ENCODE results near the gene LIN9.

Gene LIN9

DNA sequence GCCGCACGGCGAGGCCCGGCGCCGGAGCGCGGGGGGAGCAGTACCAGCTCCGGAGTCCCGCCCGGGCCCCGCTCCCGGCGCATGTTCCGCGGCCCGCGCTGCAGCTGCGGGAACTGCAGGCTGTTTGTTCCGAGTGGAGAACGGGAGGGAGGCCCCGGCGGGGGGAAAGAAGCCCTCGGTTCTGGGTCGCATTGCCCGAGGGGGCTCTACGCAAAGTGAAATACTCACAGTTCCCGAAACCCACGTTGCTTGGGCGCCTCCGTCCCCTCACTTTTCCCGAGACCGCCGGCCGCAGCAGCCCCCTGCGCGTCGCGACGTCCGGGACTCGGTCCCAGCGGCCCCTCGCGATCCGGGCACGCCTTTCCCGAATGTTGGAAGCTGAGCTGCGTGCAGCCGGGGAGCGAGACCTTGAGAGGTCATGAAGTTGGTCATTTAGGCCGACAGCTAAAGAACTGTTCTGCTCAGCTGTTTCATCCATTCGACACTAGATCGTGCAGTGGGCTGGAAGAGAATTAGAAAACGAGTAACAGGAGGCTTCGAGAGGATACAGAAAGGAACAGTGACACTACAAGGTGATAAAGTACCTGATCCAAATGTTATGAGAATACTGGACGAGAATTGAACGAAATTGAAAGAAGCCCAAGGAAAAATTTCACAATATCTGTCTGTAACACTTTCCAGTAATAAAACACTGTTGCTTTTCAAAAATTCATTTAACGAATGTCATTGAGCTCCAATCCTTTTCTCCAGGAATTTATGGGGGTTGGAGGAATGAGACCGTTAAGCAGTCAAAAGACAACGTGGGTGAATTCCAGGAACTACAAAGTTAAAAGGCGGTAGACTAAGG, 657 bp upstream of the LIN9 start:
- TF ChIP-seq CTCF (IDR thresholded peaks at IDR 0.05; ENCODE audit: insufficient read depth, low read depth, low read length, missing control alignments) = peak; percentile 22
- no peak for DNase-seq (ENCODE audit: low read depth)

DNA sequence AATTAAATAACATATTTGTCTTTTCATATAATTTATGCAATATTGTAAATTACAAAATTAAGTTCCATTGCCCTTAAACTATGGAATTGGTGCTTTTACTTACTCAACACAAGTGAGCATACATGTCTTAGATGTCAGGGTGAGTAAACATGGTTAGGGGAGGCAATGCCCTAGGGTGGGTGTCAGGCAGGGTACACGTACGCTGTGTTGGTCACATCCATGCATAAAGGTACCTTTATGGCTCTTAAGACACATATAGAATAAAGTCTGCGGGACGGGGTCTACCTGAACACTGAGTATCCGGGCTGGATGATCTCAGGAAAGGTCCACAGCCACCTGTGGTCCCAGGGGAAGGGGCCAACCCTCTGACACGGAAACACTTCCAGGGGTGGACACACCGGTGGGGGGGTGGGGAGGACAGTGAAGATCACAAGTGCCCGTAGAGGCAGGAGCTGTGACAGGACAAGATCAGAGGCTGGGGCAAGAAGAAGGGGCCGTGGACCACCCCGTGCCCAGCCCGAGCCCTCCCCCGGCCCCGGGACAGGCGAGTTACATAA, 720 bp downstream of the LIN9 start:
- peak; percentile 16 for DNase-seq (ENCODE audit: low read depth)
- peak overlapping the region; percentile 92 for H3K4me3 ChIP-seq (ENCODE audit: low read length)
- TF ChIP-seq CTCF (IDR thresholded peaks at IDR 0.05; ENCODE audit: insufficient read depth, low read depth, low read length, missing control alignments) = no peak

More for the DNA sequence above, 657 bp upstream of the LIN9 start:
- H3K4me3 ChIP-seq (ENCODE audit: low read length) = peak overlapping the region; percentile 47

GRCh38 chr1:226306425-226306824, 2.5 kb downstream of the LIN9 start:
- H3K4me3 ChIP-seq (ENCODE audit: low read length) = no peak overlapping the region
- DNase-seq (ENCODE audit: low read depth) = no peak
- no peak for TF ChIP-seq CTCF (IDR thresholded peaks at IDR 0.05; ENCODE audit: insufficient read depth, low read depth, low read length, missing control alignments)

DNA sequence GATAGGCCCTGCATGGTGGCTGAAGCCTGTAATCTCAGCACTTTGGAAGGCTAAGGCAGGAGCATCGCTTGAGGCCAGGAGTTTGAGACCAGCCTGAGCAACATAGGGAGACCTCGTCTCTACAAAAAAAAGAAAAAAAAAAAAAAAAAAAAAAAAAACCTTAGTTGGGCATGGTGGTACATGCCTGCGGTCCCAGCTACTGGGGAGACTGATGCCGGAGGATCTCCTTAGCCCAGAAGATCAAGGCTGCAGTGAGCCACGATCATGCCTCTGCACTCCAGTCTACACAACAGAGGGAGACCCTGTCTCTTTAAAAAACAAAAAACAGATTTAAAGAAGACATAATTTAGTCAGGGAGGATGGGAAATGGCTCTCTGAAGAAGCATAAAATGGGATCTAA, 3.8 kb downstream of the LIN9 start:
- H3K4me3 ChIP-seq (ENCODE audit: low read length) = no peak overlapping the region
- no peak for DNase-seq (ENCODE audit: low read depth)
- no peak for TF ChIP-seq CTCF (IDR thresholded peaks at IDR 0.05; ENCODE audit: insufficient read depth, low read depth, low read length, missing control alignments)

DNA sequence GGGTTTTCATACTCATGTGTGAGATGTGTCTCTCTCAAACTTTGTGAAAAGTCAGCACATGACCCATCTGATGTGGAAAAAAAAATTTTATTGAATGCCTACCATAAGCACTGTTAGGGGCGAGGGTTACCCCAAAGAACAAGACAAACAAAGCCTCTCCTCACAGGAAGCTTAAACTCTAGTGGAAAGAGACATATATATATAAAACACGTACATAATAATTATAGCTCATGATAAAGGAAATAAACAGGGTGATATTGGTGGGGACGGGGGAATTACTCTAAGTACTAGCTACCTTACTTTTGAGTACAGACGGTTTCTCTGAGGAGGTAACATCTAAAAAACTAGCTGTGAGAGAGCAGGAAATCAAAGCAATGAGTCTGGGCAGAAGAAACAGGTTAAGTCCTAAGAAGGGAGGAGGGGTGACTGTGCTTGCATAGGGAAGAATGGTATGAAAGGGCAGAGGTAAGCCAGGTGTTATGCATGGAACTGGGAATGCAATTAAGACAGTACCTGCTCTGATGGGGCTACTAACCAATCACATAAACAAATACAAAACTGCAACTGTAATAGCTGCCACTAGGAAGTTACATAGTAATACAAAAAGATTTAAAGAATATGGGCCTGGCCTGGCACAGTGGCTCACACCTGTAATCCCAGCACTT, 4.5 kb downstream of the LIN9 start:
- no peak for TF ChIP-seq CTCF (IDR thresholded peaks at IDR 0.05; ENCODE audit: insufficient read depth, low read depth, low read length, missing control alignments)
- no peak overlapping the region for H3K4me3 ChIP-seq (ENCODE audit: low read length)
- DNase-seq (ENCODE audit: low read depth) = no peak

- H3K4me3 ChIP-seq (ENCODE audit: low read length) = no peak overlapping the region
- no peak for TF ChIP-seq CTCF (IDR thresholded peaks at IDR 0.05; ENCODE audit: insufficient read depth, low read depth, low read length, missing control alignments)
- no peak for DNase-seq (ENCODE audit: low read depth)
Measured at GRCh38 chr1:226302731-226303130, 6.2 kb downstream of the LIN9 start.

Measured in epithelial cell of esophagus (primary cell).